Motor neuron (in vitro differentiated cells): Measurements from ENCODE around the gene CIAO2A. TPM values are rescaled to one million over a fixed set of nuclear protein-coding genes. Genes with fewer than 3 reads are reported as not detected.
A peak's percentile ranks its signal among the peaks of the same experiment; 100 is the strongest.
"Not testable (repeated sequence)": the region's sequence is repeated elsewhere in the genome, so short reads cannot be mapped to it uniquely, and the experiment has no call there.

Experiments used
- ATAC-seq, 8 experiments: fragments of 200-7000 bp; cut with Tn5 transposase; replicated peaks in 6 of 8; 2 replicates each; pipeline ENCODE4 v1.8.0; 2021; ENCODE audit warnings: mild to moderate bottlenecking in 8 of 8, moderate library complexity in 8 of 8
- H3K27ac ChIP-seq, 2 donors: fragments of 250-450 bp; sonication (Bioruptor Pico); 2 replicates each; pipeline ENCODE4 v1.9.0; 2021; ENCODE audit warnings: antibody characterized with exemption in 2 of 2, mild to moderate bottlenecking in 2 of 2, moderate library complexity in 1 of 2
- H3K4me1 ChIP-seq, 2 donors: fragments of 250-450 bp; sonication (Bioruptor Pico); replicated peaks in 1 of 2; 2 replicates each; pipeline ENCODE4 v1.6.1; 2021; ENCODE audit warnings: antibody characterized with exemption in 2 of 2, mild to moderate bottlenecking in 2 of 2, moderate library complexity in 1 of 2
- H3K4me3 ChIP-seq, 5 donors: fragments of 250-450 bp; sonication (Bioruptor Pico); 2 replicates each; pipeline ENCODE4 v1.9.0; 2021; ENCODE audit warnings: antibody characterized with exemption in 5 of 5, mild to moderate bottlenecking in 5 of 5, moderate library complexity in 4 of 5
- WGBS, 10 experiments: fragments of 450-650 bp; shearing (Covaris generic); methylation state at CpG; one replicate each; pipeline ENCODE4 v1.0.0; 2022; 5-methylcytosine and 5-hydroxymethylcytosine counted together
- in situ Hi-C, 9 experiments: fragments of 400-800 bp; cut with MboI; loops; one replicate each; pipeline ENCODE4 v1.15.0; 2021; ENCODE audit warnings: low sequenced_read_pairs in 9 of 9, low pct_unique_long_range_greater_than_20kb in 2 of 9; ENCODE audit not compliant: unreplicated experiment in 9 of 9
- total RNA-seq, 8 experiments: library from RNA; unstranded; fragments of 300-600 nt; gene quantifications; 2 replicates each; pipeline versions ENCODE4 v1.2.3 to v1.2.4, GENCODE V29; 2022

The CIAO2A gene
- total RNA-seq, 8 experiments from 2014 or later: 42.0 to 106 (median 74.5) TPM

DNA sequence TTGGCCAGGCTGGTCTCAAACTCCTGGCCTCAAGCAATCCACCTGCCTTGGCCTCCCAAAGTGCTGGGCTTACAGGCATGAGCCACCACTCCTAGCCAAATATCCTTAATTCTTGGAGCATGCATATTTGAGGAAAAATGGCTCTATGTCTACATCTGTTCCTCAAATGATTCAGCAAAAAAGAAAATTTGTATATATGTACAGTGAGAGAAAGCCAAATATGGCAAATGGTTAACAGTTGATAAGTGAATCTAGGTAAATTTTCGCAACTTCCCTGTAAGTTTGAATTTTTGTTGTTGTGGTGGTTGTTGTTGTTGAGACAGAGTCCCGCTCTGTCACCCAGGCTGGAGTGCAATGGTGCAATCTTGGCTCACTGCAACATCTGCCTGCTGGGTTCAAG lies 34.5 kb downstream of the CIAO2A start:
- not testable (repeated sequence) for H3K4me1 ChIP-seq, ATAC-seq, H3K4me3 ChIP-seq, H3K27ac ChIP-seq
- 100% methylated on average over 1 to 2 of the region's 2 CpGs; no CpG with 5 or more reads in 7 of the 10 experiments for WGBS, 10 experiments
- in situ Hi-C loops: loop anchor here in 3 of 9 experiments (25.0 kb wide), 2 partner anchors 297 to 322 kb away; no protein-coding TSS in a partner anchor

DNA sequence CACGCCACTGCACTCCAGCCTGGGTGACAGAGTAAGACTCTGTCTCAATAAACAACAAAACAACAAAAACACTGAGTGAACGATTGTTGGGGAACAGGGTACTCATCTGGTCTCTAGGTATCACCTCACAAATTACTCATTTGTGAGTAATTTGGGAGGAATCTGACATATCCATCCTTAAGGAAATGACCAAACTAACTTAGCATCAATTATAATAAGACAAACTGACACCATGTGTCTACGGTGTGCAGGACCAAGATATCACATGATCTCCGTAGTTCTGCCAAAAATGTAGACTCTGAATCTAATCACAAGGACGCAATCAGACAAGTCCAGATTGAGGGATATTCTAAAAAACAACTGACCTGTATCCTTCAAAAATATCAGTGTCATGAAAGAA lies 35.4 kb downstream of the CIAO2A start:
- peak in 2 of 8 experiments; percentile 22 to 37 for ATAC-seq

GRCh38 chr15:64053674-64054073 lies 40.0 kb downstream of the CIAO2A start:
- not testable (repeated sequence) for H3K4me1 ChIP-seq, H3K4me3 ChIP-seq, ATAC-seq, H3K27ac ChIP-seq
- in situ Hi-C loops: loop anchor here in 3 of 9 experiments (25.0 kb wide), 2 partner anchors 291 to 316 kb away; no protein-coding TSS in a partner anchor
- WGBS, 10 experiments: 53 to 98% (median 82%) methylated on average over 2 to 10 of the region's 12 CpGs

More for the DNA sequence above, 35.4 kb downstream of the CIAO2A start:
- Histone ChIP-seq H3K4me3 (no peak overlapping the region), H3K4me1 (no peaks in the 10 kb centered on the region), H3K27ac (no peak overlapping the region)
- in situ Hi-C loops: loop anchor here in 3 of 9 experiments (25.0 kb wide), 2 partner anchors 296 to 321 kb away; no protein-coding TSS in a partner anchor
- 0 to 100% (median 70%) methylated on average over 2 to 4 of the region's 5 CpGs; no CpG with 5 or more reads in 2 of the 10 experiments for WGBS, 10 experiments

GRCh38 chr15:64052925-64053491 lies 40.6 kb downstream of the CIAO2A start:
- in situ Hi-C loops: loop anchor here in 3 of 9 experiments (25.0 kb wide), 2 partner anchors 291 to 316 kb away; no protein-coding TSS in a partner anchor
- ATAC-seq: no peak
- Histone ChIP-seq H3K4me1 (peaks cover 0 to 3% of the 10 kb centered on the region in 2 donors), H3K4me3 (no peak overlapping the region), H3K27ac (no peak overlapping the region)
- 70 to 90% (median 83%) methylated on average over 1 to 3 of the region's 5 CpGs; no CpG with 5 or more reads in 4 of the 10 experiments for WGBS, 10 experiments

- ATAC-seq: peak in 1 of 8 experiments; percentile 84
- Histone ChIP-seq H3K4me1 (peaks cover 0 to 3% of the 10 kb centered on the region in 2 donors), H3K4me3 (no peak overlapping the region), H3K27ac (no peak overlapping the region)
- in situ Hi-C loops: loop anchor here in 3 of 9 experiments (25.0 kb wide), 2 partner anchors 289 to 314 kb away; no protein-coding TSS in a partner anchor
- WGBS, 10 experiments: 20 to 100% (median 92%) methylated on average over 1 to 5 of the region's 6 CpGs; no CpG with 5 or more reads in 3 of the 10 experiments
These were observed 42.0 kb downstream of the CIAO2A start for GRCh38 chr15:64051407-64052259.

GRCh38 chr15:64051093-64051402 lies 42.6 kb downstream of the CIAO2A start:
- 50 to 100% (median 100%) methylated on average over 1 to 2 of the region's 2 CpGs; no CpG with 5 or more reads in 3 of the 10 experiments for WGBS, 10 experiments
- peaks cover 0 to 3% of the 10 kb centered on the region in 2 donors for H3K4me1 ChIP-seq
- no peak overlapping the region for H3K4me3 ChIP-seq
- in situ Hi-C loops: loop anchor here in 3 of 9 experiments (25.0 kb wide), 2 partner anchors 289 to 314 kb away; no protein-coding TSS in a partner anchor
- no peak for ATAC-seq
- H3K27ac ChIP-seq: no peak overlapping the region

GRCh38 chr15:64050281-64051092 lies 43.2 kb downstream of the CIAO2A start:
- no peak overlapping the region for H3K4me3 ChIP-seq
- peaks cover 0 to 3% of the 10 kb centered on the region in 2 donors for H3K4me1 ChIP-seq
- in situ Hi-C loops: loop anchor here in 3 of 9 experiments (25.0 kb wide), 2 partner anchors 288 to 313 kb away; no protein-coding TSS in a partner anchor
- H3K27ac ChIP-seq: no peak overlapping the region
- ATAC-seq: no peak
- WGBS, 10 experiments: 20 to 100% (median 79%) methylated on average over 1 to 5 of the region's 8 CpGs; no CpG with 5 or more reads in 4 of the 10 experiments

- Histone ChIP-seq H3K4me3 (no peak overlapping the region), H3K27ac (no peak overlapping the region), H3K4me1 (peaks cover 0 to 3% of the 10 kb centered on the region in 2 donors)
- in situ Hi-C loops: no loop called here
- WGBS, 10 experiments: 14 to 100% (median 71%) methylated on average over 1 of the region's 1 CpG; no CpG with 5 or more reads in 4 of the 10 experiments
- no peak for ATAC-seq
These were observed 44.7 kb downstream of the CIAO2A start for GRCh38 chr15:64048781-64049460.

- H3K4me3 ChIP-seq: peak within 1 kb of the TSS; percentile 33 to 45 (median 38)
- peak; percentile 88 to 96 (median 93) for ATAC-seq
- 0 to 100% (median 33%) methylated on average over 1 to 9 of the region's 50 CpGs; no CpG with 5 or more reads in 4 of the 10 experiments for WGBS, 10 experiments
- in situ Hi-C loops: no loop called here
- H3K27ac ChIP-seq: no peak within 1 kb of the TSS
- no peaks in the 10 kb centered on the region for H3K4me1 ChIP-seq
These were observed 47.1 kb downstream of the CIAO2A start, which contains the start of gene DAPK2 for GRCh38 chr15:64046421-64047153. TSS of gene DAPK2 (minus strand) at chr15:64046485. CDS start at chr15:64040261, 6,224 bp downstream.

GRCh38 chr15:64045774-64046420 lies 47.7 kb downstream of the CIAO2A start:
- H3K27ac ChIP-seq: no peak overlapping the region
- 19 to 90% methylated on average over 2 to 3 of the region's 76 CpGs; no CpG with 5 or more reads in 8 of the 10 experiments for WGBS, 10 experiments
- peak overlapping the region; percentile 33 to 45 (median 38) for H3K4me3 ChIP-seq
- ATAC-seq: peak in 7 of 8 experiments; percentile 59 to 73 (median 68)
- no peaks in the 10 kb centered on the region for H3K4me1 ChIP-seq
- in situ Hi-C loops: no loop called here

GRCh38 chr15:64045101-64045435 lies 48.6 kb downstream of the CIAO2A start:
- in situ Hi-C loops: no loop called here
- H3K4me1 ChIP-seq: no peaks in the 10 kb centered on the region
- no peak for ATAC-seq
- 50 to 100% methylated on average over 1 of the region's 5 CpGs; no CpG with 5 or more reads in 8 of the 10 experiments for WGBS, 10 experiments
- no peak overlapping the region for H3K27ac ChIP-seq
- H3K4me3 ChIP-seq: no peak overlapping the region
